OCI-LY1 (cell line): Measurements from ENCODE around the gene ZBTB20.

Source experiments
- H2AFZ ChIP-seq: fragments of 200-600 bp; sonication (generic), shearing (Covaris generic); 2 replicates; pipeline ENCODE4 v1.6.0; 2014; ENCODE audit warnings: antibody characterized with exemption, mild to moderate bottlenecking, low read length
- H3F3A ChIP-seq: fragments of 200-600 bp; sonication (generic), shearing (Covaris generic); 2 replicates; pipeline ENCODE4 v1.6.0; 2014; ENCODE audit warnings: mild to moderate bottlenecking, antibody characterized with exemption, low read length, moderate library complexity; ENCODE audit not compliant: insufficient read depth
- H3K27ac ChIP-seq: fragments of 200-600 bp; sonication (generic); 2 replicates; pipeline ENCODE4 v1.5.1; 2014; ENCODE audit warnings: low read length, mixed run types, mild to moderate bottlenecking, low read depth; ENCODE audit not compliant: poor library complexity, severe bottlenecking
- H3K27me3 ChIP-seq: fragments of 200-600 bp; sonication (generic); 2 replicates; pipeline ENCODE4 v1.6.0; 2014; ENCODE audit warnings: antibody characterized with exemption, mild to moderate bottlenecking, low read length, moderate library complexity; ENCODE audit not compliant: insufficient read depth
- H3K36me3 ChIP-seq: fragments of 200-600 bp; sonication (generic); 2 replicates; pipeline ENCODE4 v1.6.1; 2014; ENCODE audit warnings: mild to moderate bottlenecking, antibody characterized with exemption, low read length, moderate library complexity, mixed read lengths; ENCODE audit not compliant: insufficient read depth
- H3K4me1 ChIP-seq: fragments of 200-600 bp; sonication (generic); 2 replicates; pipeline ENCODE4 v1.5.1; 2014; ENCODE audit warnings: mild to moderate bottlenecking, low read length, moderate library complexity; ENCODE audit not compliant: insufficient read depth, severe bottlenecking
- H3K4me2 ChIP-seq: fragments of 200-600 bp; sonication (generic), shearing (Covaris generic); 2 replicates; pipeline ENCODE4 v1.6.1; 2014; ENCODE audit warnings: low read length
- H3K4me3 ChIP-seq: fragments of 200-600 bp; sonication (generic); 2 replicates; pipeline ENCODE4 v1.5.1; 2014; ENCODE audit warnings: low read length, low read depth, mild to moderate bottlenecking, mixed read lengths; ENCODE audit not compliant: poor library complexity, severe bottlenecking
- H3K79me2 ChIP-seq: fragments of 200-600 bp; shearing (Covaris generic); 2 replicates; pipeline ENCODE4 v1.6.1; 2016; ENCODE audit warnings: mixed run types, low read length, mixed read lengths; ENCODE audit not compliant: insufficient read depth
- H3K9ac ChIP-seq: fragments of 200-600 bp; sonication (generic), shearing (Covaris generic); 2 replicates; pipeline ENCODE4 v1.6.1; 2014; ENCODE audit warnings: mild to moderate bottlenecking, low read length, mixed read lengths
- H3K9me2 ChIP-seq: fragments of 200-600 bp; sonication (generic), shearing (Covaris generic); 2 replicates; pipeline ENCODE4 v1.6.1; 2014; ENCODE audit warnings: low read depth, mild to moderate bottlenecking, low read length, mixed read lengths
- H3K9me3 ChIP-seq: fragments of 200-600 bp; shearing (Covaris generic); 2 replicates; pipeline ENCODE4 v1.6.1; 2014; ENCODE audit warnings: low read length, mixed read lengths
- H4K20me1 ChIP-seq: fragments of 200-600 bp; sonication (generic), shearing (Covaris generic); 2 replicates; pipeline ENCODE4 v1.6.0; 2016; ENCODE audit warnings: mild to moderate bottlenecking, low read length; ENCODE audit not compliant: insufficient read depth
- CTCF ChIP-seq: fragments of 200-600 bp; sonication (generic), shearing (Covaris generic); IDR thresholded peaks from 2 replicates; pipeline ENCODE4 v1.5.1; 2017; ENCODE audit warnings: mild to moderate bottlenecking, antibody characterized with exemption, low read length, moderate library complexity, mixed read lengths
- EZH2 ChIP-seq: fragments of 200-600 bp; sonication (generic), shearing (Covaris generic); IDR thresholded peaks from 2 replicates; pipeline ENCODE4 v1.8.0; 2017; ENCODE audit warnings: borderline replicate concordance, mixed run types, mild to moderate bottlenecking, antibody characterized with exemption, low read length, moderate library complexity, mixed read lengths

ZBTB20 gene

GRCh38 chr3:114328345-114328744 is 818.7 kb downstream of the ZBTB20 start:
- Histone ChIP-seq H3K9me2 (no peaks in the 10 kb centered on the region), H4K20me1 (no peaks in the 10 kb centered on the region), H3F3A (peaks cover 6% of the 10 kb centered on the region; the same call in 1 of the 2 replicates), H3K9ac (no peak overlapping the region), H3K4me3 (no peak overlapping the region), H3K4me1 (peaks cover 13% of the 10 kb centered on the region), H3K36me3 (no peaks in the 10 kb centered on the region), H3K9me3 (peaks cover 11% of the 10 kb centered on the region), H3K79me2 (no peaks in the 10 kb centered on the region), H2AFZ (no peak overlapping the region), H3K27ac (no peak overlapping the region), H3K4me2 (no peak overlapping the region), H3K27me3 (no peaks in the 10 kb centered on the region)
- TF ChIP-seq EZH2, result no peak
- no peak for TF ChIP-seq CTCF

GRCh38 chr3:114327665-114328064 is 819.4 kb downstream of the ZBTB20 start:
- H3K4me1 ChIP-seq, result peaks cover 7% of the 10 kb centered on the region
- H3K9me3 ChIP-seq, result peaks cover 11% of the 10 kb centered on the region
- H3K36me3 ChIP-seq, result no peaks in the 10 kb centered on the region
- H3K79me2 ChIP-seq, result no peaks in the 10 kb centered on the region
- no peaks in the 10 kb centered on the region for H3K27me3 ChIP-seq
- H3K4me3 ChIP-seq, result no peak overlapping the region
- no peak overlapping the region for H3K9ac ChIP-seq
- H3K4me2 ChIP-seq, result no peak overlapping the region
- no peaks in the 10 kb centered on the region for H4K20me1 ChIP-seq
- TF ChIP-seq EZH2 (no peak), CTCF (no peak)
- no peak overlapping the region for H2AFZ ChIP-seq
- H3F3A ChIP-seq, result peaks cover 6% of the 10 kb centered on the region; the same call in 1 of the 2 replicates
- H3K9me2 ChIP-seq, result no peaks in the 10 kb centered on the region
- no peak overlapping the region for H3K27ac ChIP-seq

- no peaks in the 10 kb centered on the region for H3K4me1 ChIP-seq
- no peak overlapping the region for H3K4me3 ChIP-seq
- H3K27me3 ChIP-seq, result no peaks in the 10 kb centered on the region
- H3K9me2 ChIP-seq, result no peaks in the 10 kb centered on the region
- no peak overlapping the region for H3K27ac ChIP-seq
- H3K9ac ChIP-seq, result no peak overlapping the region
- no peaks in the 10 kb centered on the region for H4K20me1 ChIP-seq
- H2AFZ ChIP-seq, result no peak overlapping the region
- H3K79me2 ChIP-seq, result no peaks in the 10 kb centered on the region
- no peaks in the 10 kb centered on the region for H3K36me3 ChIP-seq
- TF ChIP-seq CTCF (no peak), EZH2 (no peak)
- no peaks in the 10 kb centered on the region for H3K9me3 ChIP-seq
- no peaks in the 10 kb centered on the region for H3F3A ChIP-seq
- no peak overlapping the region for H3K4me2 ChIP-seq
Observed at GRCh38 chr3:114323546-114324254, 823.4 kb downstream of the ZBTB20 start.
